ENCODE data around the gene SP3. TPM values are rescaled to one million over a fixed set of nuclear protein-coding genes. Genes with fewer than 3 reads are reported as not detected.

SP3 gene
- polyA plus RNA-seq, 1 donor (not counting 4 experiments of a cell fraction or from before 2014, with no cell fraction given) = 46.7 TPM

- no peak overlapping the region for H3K27ac ChIP-seq (ENCODE audit: control insufficient read depth, insufficient read depth, low read length)
- no peaks in the 10 kb centered on the region for H3K9me1 ChIP-seq (ENCODE audit: control insufficient read depth, extremely low read depth, insufficient read depth, low read length)
- H3K4me1 ChIP-seq (ENCODE audit: control insufficient read depth, extremely low read depth, insufficient read depth, low read length) = peaks cover 10% of the 10 kb centered on the region
- dilution Hi-C loops (cut with MboI; ENCODE audit: extremely low pct_ligation_motif_present, low sequenced_read_pairs) = no loop called here
- H3K4me3 ChIP-seq (ENCODE audit: control insufficient read depth in 2 of 3, extremely low read depth in 1 of 3, insufficient read depth in 2 of 3, low read depth in 1 of 3, low read length in 3 of 3) = no peak overlapping the region
- DNase-seq (ENCODE audit: low read depth, low spot score) (no peak), FAIRE-seq (no peak)
- H3K27me3 ChIP-seq (ENCODE audit: control insufficient read depth, extremely low read depth, insufficient read depth, low read length) = no peaks in the 10 kb centered on the region
- no peak overlapping the region for H3K4me2 ChIP-seq (ENCODE audit: control insufficient read depth, extremely low read depth, insufficient read depth, low read depth, low read length)
- H3K36me3 ChIP-seq (ENCODE audit: control insufficient read depth in 2 of 2, extremely low read depth in 1 of 2, insufficient read depth in 2 of 2, low read length in 2 of 2) = no peaks in the 10 kb centered on the region
- no peaks in the 10 kb centered on the region for H4K20me1 ChIP-seq (ENCODE audit: control insufficient read depth, extremely low read depth, insufficient read depth, low read length)
- H3K79me2 ChIP-seq (ENCODE audit: control insufficient read depth, insufficient read depth, low read length) = no peaks in the 10 kb centered on the region
- TF ChIP-seq EZH2 (IDR thresholded peaks at IDR 0.05; ENCODE audit: low read length) = no peak
- no peak for TF ChIP-seq CTCF (optimal IDR thresholded peaks at IDR 0.05 in 1 of 3, IDR thresholded peaks at IDR 0.05 in 1 of 3, conservative IDR thresholded peaks at IDR 0.05 in 1 of 3; ENCODE audit: extremely low read depth in 1 of 3, insufficient read depth in 2 of 3, low read length in 3 of 3)
- H2AFZ ChIP-seq (ENCODE audit: control insufficient read depth, low read length) = no peak overlapping the region
- H3K9ac ChIP-seq (ENCODE audit: control insufficient read depth, extremely low read depth, insufficient read depth, low read length) = no peak overlapping the region
- no peaks in the 10 kb centered on the region for H3K9me3 ChIP-seq (ENCODE audit: control insufficient read depth, low read depth, low read length)
Observed at GRCh38 chr2:174001107-174001506, 35.9 kb upstream of the SP3 start.

GRCh38 chr2:173999724-174000123 lies 34.6 kb upstream of the SP3 start:
- TF ChIP-seq EZH2 (IDR thresholded peaks at IDR 0.05; ENCODE audit: low read length) (no peak), CTCF (optimal IDR thresholded peaks at IDR 0.05 in 1 of 3, IDR thresholded peaks at IDR 0.05 in 1 of 3, conservative IDR thresholded peaks at IDR 0.05 in 1 of 3; ENCODE audit: extremely low read depth in 1 of 3, insufficient read depth in 2 of 3, low read length in 3 of 3) (no peak)
- DNase-seq (ENCODE audit: low read depth, low spot score) = no peak
- no peak for FAIRE-seq
- H3K79me2 ChIP-seq (ENCODE audit: control insufficient read depth, insufficient read depth, low read length) = no peaks in the 10 kb centered on the region
- H3K4me1 ChIP-seq (ENCODE audit: control insufficient read depth, extremely low read depth, insufficient read depth, low read length) = peaks cover 2% of the 10 kb centered on the region
- no peak overlapping the region for H2AFZ ChIP-seq (ENCODE audit: control insufficient read depth, low read length)
- H3K9me3 ChIP-seq (ENCODE audit: control insufficient read depth, low read depth, low read length) = no peaks in the 10 kb centered on the region
- H4K20me1 ChIP-seq (ENCODE audit: control insufficient read depth, extremely low read depth, insufficient read depth, low read length) = no peaks in the 10 kb centered on the region
- dilution Hi-C loops (cut with MboI; ENCODE audit: extremely low pct_ligation_motif_present, low sequenced_read_pairs) = no loop called here
- no peaks in the 10 kb centered on the region for H3K27me3 ChIP-seq (ENCODE audit: control insufficient read depth, extremely low read depth, insufficient read depth, low read length)
- no peak overlapping the region for H3K4me2 ChIP-seq (ENCODE audit: control insufficient read depth, extremely low read depth, insufficient read depth, low read depth, low read length)
- no peak overlapping the region for H3K4me3 ChIP-seq (ENCODE audit: control insufficient read depth in 2 of 3, extremely low read depth in 1 of 3, insufficient read depth in 2 of 3, low read depth in 1 of 3, low read length in 3 of 3)
- no peaks in the 10 kb centered on the region for H3K9me1 ChIP-seq (ENCODE audit: control insufficient read depth, extremely low read depth, insufficient read depth, low read length)
- no peaks in the 10 kb centered on the region for H3K36me3 ChIP-seq (ENCODE audit: control insufficient read depth in 2 of 2, extremely low read depth in 1 of 2, insufficient read depth in 2 of 2, low read length in 2 of 2)
- H3K27ac ChIP-seq (ENCODE audit: control insufficient read depth, insufficient read depth, low read length) = no peak overlapping the region
- H3K9ac ChIP-seq (ENCODE audit: control insufficient read depth, extremely low read depth, insufficient read depth, low read length) = no peak overlapping the region

Measured in keratinocyte (primary cell).